HG03460 (cell line): Measurements from ENCODE around the gene GPD1L.
"Not testable (repeated sequence)": the region's sequence is repeated elsewhere in the genome, so short reads cannot be mapped to it uniquely, and the experiment has no call there.

Experiments used
- ATAC-seq: cut with Tn5 transposase; IDR thresholded peaks from one replicate; pipeline ENCODE4 v1.9.1; 2021; ENCODE audit not compliant: unreplicated experiment

Gene GPD1L

DNA sequence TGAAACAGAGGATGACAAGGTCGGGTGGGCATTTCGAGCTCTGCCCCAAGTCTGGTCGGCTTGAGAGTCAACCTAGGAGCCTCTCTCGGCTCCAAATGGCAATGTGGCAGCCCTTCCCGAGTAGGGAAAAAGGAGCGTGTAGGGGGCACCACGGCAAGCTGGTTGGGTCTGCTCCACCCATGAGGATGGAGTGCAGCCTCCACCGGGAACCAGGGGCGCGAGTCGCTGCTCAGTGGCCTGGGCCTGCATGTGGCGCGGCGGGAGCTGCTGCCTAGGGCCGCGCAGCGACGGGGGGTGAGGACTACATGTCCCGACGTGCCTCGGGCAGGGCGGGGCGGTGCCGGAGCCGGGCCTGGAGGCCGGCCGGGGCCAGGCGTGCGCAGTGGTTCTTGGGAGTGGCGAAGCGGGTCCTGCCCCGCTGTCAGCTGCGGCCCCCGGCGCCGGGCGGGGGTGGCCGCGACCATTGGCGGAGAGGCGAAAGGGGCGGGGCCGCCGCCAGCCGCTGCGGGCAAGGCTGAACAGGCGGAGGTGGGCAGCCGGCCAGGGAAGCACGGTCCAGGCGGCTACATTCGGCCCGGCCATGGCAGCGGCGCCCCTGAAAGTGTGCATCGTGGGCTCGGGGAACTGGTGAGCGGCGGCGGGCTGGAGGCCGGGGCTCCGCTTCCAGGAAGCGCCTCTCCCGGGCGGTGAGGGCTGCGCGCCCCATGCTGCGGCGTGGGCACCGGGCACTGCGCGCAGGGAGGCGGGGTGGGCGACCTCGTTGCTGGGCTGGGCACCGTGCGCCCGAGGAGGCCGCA is at the start of gene GPD1L:
Gene GPD1L (plus strand): TSS at position 489 of the 797 bp plus-strand sequence. CDS start 92 bp downstream, at position 581.
- peak; percentile 100 for ATAC-seq

DNA sequence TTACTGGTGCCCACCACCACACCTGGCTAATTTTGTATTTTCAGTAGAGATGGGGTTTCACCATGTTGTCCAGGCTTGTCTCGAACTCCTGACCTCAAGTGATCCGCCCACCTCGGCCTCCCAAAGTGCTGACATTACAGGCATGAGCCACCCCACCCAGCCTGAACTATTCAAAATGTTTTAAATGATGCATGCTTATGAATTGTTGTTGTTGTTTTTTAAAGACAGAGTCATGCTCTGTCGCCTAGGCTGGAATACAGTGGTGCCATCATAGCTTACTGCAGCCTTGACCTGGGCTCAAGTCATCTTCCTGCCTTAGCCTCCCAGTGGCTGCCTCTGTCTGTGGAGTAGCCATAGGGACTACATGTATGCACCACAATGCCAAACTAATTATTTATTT is 48.0 kb upstream of the GPD1L start:
- not testable (repeated sequence) for ATAC-seq

- no peak for ATAC-seq
Observed at GRCh38 chr3:32062950-32063582, 43.4 kb upstream of the GPD1L start.

DNA sequence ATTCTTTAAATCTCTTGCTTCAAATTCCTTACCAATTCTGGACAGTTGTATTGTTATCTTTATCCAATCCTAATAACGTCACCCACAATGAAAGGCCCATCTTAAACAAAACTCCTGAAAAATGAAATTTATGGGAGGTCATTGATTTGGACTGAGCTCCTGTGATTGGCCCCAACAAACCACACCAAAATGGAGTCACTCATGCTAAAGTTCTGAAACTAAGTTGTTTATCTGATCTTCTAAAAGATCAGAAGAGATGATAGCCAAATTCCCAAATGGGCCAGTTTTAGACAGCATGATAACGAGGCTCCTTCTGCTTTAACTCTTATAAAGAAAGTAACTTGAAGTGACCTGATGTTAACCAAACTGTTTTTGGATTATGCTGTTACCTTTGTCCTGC is 39.7 kb upstream of the GPD1L start:
- ATAC-seq: no peak

- not testable (repeated sequence) for ATAC-seq
Observed at GRCh38 chr3:32074194-32074593, 32.2 kb upstream of the GPD1L start.

GRCh38 chr3:32076566-32076965 is 29.9 kb upstream of the GPD1L start:
- no peak for ATAC-seq

DNA sequence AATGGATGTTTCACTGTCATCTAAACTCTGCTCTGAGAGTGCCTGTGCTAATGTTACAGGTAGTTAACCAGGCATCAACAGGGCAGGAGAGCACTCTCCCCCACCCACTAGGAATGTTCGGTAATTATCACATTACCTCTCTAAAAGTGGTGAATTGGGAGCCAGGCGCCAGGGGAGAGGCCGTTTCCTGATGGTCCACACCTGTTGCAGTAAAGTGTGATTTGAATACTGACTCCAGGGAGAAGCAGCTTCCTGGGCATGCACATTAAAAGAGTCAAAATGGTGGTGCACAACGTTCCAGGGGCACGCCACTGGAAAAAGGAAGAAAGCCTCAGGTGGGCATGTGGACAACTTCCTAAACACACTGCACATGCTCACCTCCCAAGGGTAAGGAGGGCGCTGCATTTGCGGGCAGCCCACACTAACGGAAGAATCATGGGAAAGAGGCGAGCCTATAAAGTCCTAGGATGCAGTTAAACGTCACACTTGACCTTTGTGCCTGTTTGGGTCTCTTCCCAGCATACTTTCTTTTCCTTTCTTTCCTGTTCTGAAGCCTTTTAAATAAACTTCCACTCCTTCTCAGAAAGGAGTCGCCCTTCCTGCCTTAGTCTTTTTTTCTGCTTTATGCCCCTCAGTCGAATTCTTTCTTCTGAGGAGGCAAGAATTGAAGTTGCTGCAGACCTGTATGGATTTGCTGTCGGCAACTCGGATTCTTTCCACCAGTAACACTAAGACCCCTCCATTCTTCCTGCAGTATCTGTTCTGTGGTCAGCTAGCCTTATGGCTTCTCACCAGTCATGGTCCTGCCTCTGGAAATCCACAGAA is 28.9 kb upstream of the GPD1L start:
- ATAC-seq: no peak

DNA sequence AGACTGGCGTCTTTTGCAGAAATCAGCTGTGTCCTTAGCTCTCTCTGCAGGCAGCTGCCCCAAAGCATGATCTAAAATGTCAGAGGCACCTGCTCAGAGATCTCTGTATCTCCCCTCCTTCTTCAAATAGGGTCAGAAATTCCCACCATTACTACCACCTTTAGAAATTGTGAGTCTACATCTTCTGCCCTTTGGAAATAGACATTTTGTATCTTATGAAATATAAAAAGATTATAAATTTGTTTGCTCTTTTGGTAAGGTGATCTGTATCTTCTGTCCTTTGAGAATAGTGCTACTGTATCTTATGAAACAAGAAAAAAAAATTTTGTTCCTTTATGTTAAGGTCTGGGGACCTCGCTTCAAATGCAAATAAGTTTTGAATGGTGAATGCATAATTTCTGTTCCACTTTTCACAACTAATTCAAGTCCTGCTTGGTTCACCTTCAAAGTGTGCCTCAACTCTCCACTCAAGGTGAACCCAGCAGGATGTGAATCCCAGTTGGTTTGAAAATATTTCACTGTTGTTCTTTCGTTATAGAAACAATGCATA is 28.3 kb upstream of the GPD1L start:
- ATAC-seq: no peak

DNA sequence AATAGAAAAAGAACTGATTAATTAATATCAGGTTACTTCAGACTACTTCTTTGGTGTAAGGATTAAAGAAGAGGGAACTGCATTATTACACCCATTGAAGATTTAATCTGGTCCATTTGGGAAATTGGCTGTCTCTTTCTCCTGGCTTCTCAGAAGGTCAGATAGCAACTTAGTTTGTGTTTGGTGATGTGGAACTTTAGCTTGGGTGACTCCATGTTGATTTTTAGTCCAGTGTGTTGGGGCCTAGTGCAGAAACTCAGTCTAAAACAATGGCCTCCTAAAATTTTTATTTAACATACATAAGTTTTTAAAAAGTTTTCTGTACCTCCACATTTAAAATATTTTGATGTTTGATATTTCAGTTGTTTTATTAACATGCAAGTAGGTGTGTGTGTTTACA is 27.6 kb upstream of the GPD1L start:
- ATAC-seq: no peak

DNA sequence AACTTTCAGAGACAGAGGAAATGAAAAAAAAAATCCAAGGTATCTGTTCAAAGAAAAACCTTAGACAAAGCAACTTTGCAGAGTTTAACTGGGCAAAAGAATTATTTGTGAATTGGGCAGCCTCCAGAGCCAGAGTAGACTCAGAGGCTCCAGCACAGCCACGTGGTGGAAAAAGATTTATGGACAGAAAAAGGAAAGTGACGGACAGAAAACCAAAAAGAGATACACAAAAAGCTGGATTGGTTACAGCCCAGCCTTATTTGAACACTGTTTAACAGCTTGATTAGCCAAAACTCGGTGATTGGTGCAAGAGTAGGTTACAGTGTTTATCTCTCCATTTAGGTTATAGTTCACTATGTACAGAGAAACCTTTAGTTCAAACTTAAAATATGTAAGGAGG is 23.7 kb upstream of the GPD1L start:
- ATAC-seq: no peak

DNA sequence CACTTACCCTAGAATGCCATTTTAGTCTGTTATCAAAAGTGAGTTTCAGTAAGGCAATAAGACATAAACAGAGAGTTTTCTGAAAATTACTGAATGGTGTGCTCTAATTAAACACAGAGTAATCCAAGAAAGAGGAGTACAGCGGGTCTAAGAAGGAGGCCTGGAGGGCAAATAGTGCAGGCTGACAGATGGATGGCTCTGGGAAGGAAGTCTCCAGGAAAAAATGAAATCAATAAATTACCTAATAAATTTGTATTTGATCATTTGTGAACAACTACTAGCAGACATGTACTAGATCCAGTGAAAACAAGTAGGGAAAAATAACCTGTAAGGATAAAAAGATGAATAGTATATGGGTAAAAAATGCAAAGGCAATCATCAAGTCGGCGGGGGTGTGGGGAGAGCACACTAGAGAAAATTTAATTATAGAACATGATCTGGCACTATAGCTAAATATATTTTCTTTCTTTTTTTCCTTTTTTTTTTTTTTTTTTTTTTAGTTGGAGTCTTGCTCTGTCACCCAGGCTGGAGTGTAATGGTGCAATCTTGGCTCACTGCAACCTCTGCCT is 22.6 kb upstream of the GPD1L start:
- no peak for ATAC-seq

DNA sequence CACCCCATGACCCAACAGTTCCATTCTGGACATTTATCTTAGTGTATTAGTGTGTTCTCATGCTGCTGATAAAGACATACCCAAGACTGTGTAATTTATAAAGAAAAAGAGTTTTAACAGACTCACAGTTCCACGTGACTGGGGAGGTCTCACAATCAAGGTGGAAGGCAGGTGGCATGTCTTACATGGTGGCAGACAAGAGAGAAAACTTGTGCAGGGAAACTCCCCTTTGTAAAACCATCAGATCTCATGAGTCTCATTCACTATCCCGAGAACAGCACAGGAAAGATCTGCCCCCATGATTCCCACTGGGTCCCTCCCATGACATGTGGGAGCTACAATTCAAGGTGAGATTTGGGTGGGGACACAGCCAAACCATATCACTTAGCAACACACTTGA is 21.6 kb upstream of the GPD1L start:
- ATAC-seq: no peak

DNA sequence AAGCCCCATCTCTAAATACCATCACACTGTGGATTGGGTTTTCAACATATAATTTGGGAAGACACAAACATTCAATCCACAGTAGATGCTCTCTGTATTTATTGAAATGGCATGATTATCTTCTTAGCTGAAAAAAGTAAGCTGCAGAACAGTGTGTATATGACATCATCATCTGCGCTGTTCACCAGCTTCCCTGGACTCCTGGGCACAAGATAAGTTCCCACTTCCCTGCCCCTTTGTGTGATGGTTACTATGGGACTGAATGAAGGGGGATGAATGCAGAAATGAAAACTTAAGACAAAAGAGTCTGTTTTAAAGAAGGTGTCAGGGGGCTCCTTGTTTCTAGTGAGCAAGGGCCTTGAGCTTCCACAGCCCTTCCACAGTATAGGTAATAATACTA is 20.0 kb upstream of the GPD1L start:
- no peak for ATAC-seq

GRCh38 chr3:32089476-32089875 is 16.9 kb upstream of the GPD1L start:
- ATAC-seq: no peak

GRCh38 chr3:32093204-32093603 is 13.2 kb upstream of the GPD1L start:
- no peak for ATAC-seq

DNA sequence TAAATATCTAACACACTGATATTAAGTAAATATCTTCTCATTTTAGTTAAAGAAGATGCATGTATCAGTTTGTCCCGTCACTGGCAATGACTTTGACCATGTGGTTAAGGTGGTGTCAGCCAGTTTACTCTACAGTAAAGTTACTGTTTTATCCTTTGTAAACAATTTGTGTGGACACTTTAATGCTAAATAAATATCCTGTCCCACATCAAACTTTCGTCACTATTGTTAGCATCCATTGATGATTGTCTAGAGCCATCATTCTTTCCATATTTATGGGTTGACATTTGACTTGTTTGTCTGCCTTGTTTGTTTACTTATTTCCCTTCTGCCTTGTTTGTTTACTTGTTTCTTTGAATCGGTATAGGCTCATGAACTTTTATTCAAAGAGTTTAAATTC is 11.0 kb upstream of the GPD1L start:
- ATAC-seq: no peak

DNA sequence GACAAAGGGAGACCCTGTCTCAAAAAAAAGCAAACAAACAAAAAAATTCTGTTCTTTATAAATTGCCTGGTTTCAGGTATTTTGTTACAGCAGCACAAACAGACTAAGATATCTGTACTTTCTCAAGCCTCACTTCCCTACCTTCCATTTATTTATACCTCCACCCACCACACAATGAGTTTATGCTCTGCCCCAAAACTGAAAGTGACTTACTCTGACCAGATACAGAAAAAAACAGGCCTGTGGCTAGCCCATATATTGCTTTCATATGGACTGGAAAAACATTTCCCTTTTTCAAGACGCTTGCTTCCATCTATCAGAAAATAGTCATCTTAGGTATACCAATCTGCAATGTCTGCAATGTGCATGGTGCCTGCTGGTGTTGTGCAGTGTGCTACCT is 8.7 kb upstream of the GPD1L start:
- no peak for ATAC-seq

GRCh38 chr3:32098528-32098927 is 7.9 kb upstream of the GPD1L start:
- ATAC-seq: no peak

DNA sequence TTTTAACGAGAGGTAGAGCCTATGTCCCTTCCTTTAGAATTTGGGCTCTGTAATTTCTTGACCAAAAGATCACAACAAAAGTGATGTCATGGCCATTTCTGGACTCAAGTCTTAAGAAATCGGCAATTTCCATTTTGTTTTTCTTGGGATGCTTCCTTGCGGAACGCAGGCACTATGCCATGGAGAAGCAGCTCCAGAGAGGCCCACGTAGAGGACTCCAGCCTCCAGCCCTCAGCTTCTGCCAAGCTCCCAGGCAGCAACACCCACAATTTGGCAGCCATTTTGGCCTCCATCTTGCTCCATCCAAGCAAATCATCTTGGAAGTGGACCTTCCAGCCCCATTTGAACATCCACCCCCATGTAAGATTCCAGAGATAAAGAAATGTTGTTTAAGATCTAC is 6.0 kb upstream of the GPD1L start:
- ATAC-seq: no peak

GRCh38 chr3:32102289-32102688 is 4.1 kb upstream of the GPD1L start:
- no peak for ATAC-seq

- ATAC-seq: no peak
Observed at GRCh38 chr3:32104492-32104891, 1.9 kb upstream of the GPD1L start.
